Measurements from ENCODE around the gene TMEM87B. TPM values are rescaled to one million over a fixed set of nuclear protein-coding genes. Genes with fewer than 3 reads are reported as not detected.

The TMEM87B gene
- total RNA-seq, 2 experiments from 2014 or later = 22.3 to 24.1 TPM

GRCh38 chr2:112023707-112024106 is 31.4 kb upstream of the TMEM87B start:
- H3K36me3 Mint-ChIP-seq = no peaks in the 10 kb centered on the region
- intact Hi-C loops (cut with micrococcal nuclease) = no loop called here
- no peak overlapping the region for H3K4me3 Mint-ChIP-seq
- H3K27me3 Mint-ChIP-seq = peaks cover 8% of the 10 kb centered on the region
- ChIA-PET POLR2A (no interaction called here), CTCF (no interaction called here)
- no peaks in the 10 kb centered on the region for H3K4me1 Mint-ChIP-seq (ENCODE audit: low read depth)
- no peaks in the 10 kb centered on the region for H3K9me3 Mint-ChIP-seq
- no peak for DNase-seq
- H3K27ac Mint-ChIP-seq = no peak overlapping the region

DNA sequence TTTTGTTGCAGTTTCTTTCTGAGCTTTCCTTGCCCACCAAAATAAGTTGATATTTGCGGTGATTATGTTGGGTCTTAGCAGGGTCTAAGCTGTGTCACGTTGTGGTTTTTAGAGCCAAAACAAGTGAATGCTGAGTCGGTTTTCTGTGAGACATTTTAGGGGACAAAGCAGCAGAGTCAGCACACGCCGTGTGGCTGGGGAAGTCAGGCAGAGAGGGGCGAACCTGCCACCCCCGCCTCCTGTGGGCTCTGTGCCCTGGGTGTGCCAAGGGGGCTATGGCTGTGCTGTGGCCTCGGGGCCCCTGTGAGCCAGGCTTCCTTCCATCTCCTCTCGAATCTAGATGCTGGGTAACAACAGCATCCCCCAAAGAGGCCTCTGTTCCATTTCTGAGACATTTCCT is 30.8 kb upstream of the TMEM87B start:
- Mint-ChIP-seq H3K9me3 (no peaks in the 10 kb centered on the region), H3K27ac (no peak overlapping the region), H3K27me3 (peaks cover 7% of the 10 kb centered on the region), H3K36me3 (no peaks in the 10 kb centered on the region), H3K4me1 (ENCODE audit: low read depth) (no peaks in the 10 kb centered on the region), H3K4me3 (no peak overlapping the region)
- ChIA-PET CTCF (no interaction called here), POLR2A (no interaction called here)
- intact Hi-C loops (cut with micrococcal nuclease) = no loop called here
- no peak for DNase-seq

- no peak overlapping the region for H3K4me3 Mint-ChIP-seq
- ChIA-PET POLR2A (no interaction called here), CTCF (no interaction called here)
- no peaks in the 10 kb centered on the region for H3K9me3 Mint-ChIP-seq
- H3K27ac Mint-ChIP-seq = no peak overlapping the region
- intact Hi-C loops (cut with micrococcal nuclease) = no loop called here
- H3K27me3 Mint-ChIP-seq = peaks cover 8% of the 10 kb centered on the region
- H3K4me1 Mint-ChIP-seq (ENCODE audit: low read depth) = no peaks in the 10 kb centered on the region
- DNase-seq = no peak
- no peaks in the 10 kb centered on the region for H3K36me3 Mint-ChIP-seq
These were observed 30.1 kb upstream of the TMEM87B start for GRCh38 chr2:112024896-112025491.

GRCh38 chr2:112026509-112026908 is 28.6 kb upstream of the TMEM87B start:
- no peak for DNase-seq
- H3K27me3 Mint-ChIP-seq = peaks cover 2% of the 10 kb centered on the region
- no peaks in the 10 kb centered on the region for H3K4me1 Mint-ChIP-seq (ENCODE audit: low read depth)
- CTCF ChIA-PET = no interaction called here
- H3K9me3 Mint-ChIP-seq = no peaks in the 10 kb centered on the region
- POLR2A ChIA-PET = interaction anchor here (0.6 kb wide), 1 partner anchor 10 kb away, joined by 3 read pairs; no protein-coding TSS in a partner anchor
- H3K36me3 Mint-ChIP-seq = no peaks in the 10 kb centered on the region
- intact Hi-C loops (cut with micrococcal nuclease) = no loop called here
- no peak overlapping the region for H3K27ac Mint-ChIP-seq
- H3K4me3 Mint-ChIP-seq = no peak overlapping the region

DNA sequence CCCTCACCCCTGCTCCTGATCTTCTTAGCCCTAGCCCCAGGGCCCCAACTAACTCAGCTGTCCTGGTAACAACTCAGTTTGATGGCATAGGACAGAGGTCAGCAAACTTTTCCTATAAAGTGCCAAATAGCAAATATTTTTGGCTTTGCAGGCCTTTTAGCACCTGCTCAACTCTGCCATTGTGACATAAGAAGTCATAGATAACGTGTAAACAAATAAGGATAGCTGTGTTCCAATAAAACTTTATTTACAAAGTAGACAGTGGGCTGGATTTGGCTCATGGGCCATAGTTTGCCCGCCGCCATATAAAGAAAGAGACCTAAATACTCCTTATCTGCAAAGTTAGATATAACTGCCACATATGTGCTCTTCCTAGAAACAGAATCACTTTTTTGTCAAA is 27.3 kb upstream of the TMEM87B start:
- CTCF ChIA-PET = no interaction called here
- peaks cover 10% of the 10 kb centered on the region for H3K27me3 Mint-ChIP-seq
- POLR2A ChIA-PET = no interaction called here
- no peak for DNase-seq
- no peak overlapping the region for H3K4me3 Mint-ChIP-seq
- no peaks in the 10 kb centered on the region for H3K9me3 Mint-ChIP-seq
- intact Hi-C loops (cut with micrococcal nuclease) = no loop called here
- H3K36me3 Mint-ChIP-seq = no peaks in the 10 kb centered on the region
- no peak overlapping the region for H3K27ac Mint-ChIP-seq
- peaks cover 5% of the 10 kb centered on the region for H3K4me1 Mint-ChIP-seq (ENCODE audit: low read depth)

DNA sequence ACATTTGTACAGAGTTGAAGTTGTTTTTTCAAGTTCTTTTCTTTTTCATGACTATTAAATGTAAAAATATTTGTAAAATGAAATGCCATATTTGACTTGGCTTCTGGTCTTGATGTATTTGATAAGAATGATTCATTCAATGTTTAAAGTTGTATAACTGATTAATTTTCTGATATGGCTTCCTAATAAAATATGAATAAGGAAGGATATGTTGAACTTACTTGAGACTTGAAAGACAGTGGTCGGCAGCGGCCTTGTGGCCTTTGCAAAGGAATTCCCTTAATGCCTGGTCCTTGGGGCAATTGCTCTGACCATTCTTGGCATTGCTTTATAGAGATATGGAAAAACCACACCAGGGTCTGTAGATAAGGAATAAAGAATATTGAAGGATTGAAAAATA is 25.9 kb upstream of the TMEM87B start:
- ChIA-PET POLR2A (no interaction called here), CTCF (no interaction called here)
- Mint-ChIP-seq H3K36me3 (no peaks in the 10 kb centered on the region), H3K9me3 (no peaks in the 10 kb centered on the region), H3K4me3 (no peak overlapping the region), H3K4me1 (ENCODE audit: low read depth) (peaks cover 5% of the 10 kb centered on the region), H3K27ac (no peak overlapping the region), H3K27me3 (peaks cover 11% of the 10 kb centered on the region)
- DNase-seq = no peak
- intact Hi-C loops (cut with micrococcal nuclease) = no loop called here

DNA sequence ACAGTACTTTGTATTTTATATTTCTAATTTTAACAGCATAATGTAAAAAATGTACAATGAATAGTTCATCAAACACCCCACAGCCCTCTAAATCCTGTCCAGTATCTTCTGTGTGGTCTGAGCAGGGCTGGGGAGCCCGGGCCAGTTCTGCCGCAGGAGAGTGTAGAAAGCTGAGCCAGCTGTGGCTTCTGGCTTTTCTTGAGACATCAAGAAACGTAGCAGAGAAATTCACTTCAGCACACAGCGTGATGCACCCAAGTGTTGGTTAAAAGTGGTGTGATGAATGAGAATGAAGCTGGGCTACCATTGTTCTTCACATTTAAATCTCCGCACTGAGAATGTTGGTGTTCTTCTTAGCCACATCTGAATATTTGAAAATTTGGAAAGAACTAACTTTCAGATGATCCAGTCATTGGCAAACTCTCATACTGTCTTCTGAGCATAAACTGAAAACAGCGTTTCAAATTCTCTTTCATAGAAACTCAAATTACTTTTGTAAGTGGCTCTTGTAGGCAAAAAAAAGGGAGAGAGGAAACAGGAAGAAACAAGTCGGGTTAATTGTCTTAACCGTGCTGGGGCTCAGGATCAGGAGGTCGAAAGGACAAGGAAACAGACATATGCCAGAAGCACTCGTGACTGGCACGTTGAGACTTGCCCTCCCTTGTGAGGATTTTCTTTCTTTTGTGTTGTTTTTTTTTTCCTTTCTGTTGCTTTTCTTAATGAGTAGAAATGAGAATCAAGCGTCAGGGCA is 23.4 kb upstream of the TMEM87B start:
- DNase-seq = no peak
- Mint-ChIP-seq H3K4me1 (ENCODE audit: low read depth) (peaks cover 5% of the 10 kb centered on the region), H3K9me3 (peaks cover 11% of the 10 kb centered on the region), H3K4me3 (no peak overlapping the region), H3K27me3 (peaks cover 11% of the 10 kb centered on the region), H3K27ac (no peak overlapping the region), H3K36me3 (no peaks in the 10 kb centered on the region)
- ChIA-PET POLR2A (no interaction called here), CTCF (no interaction called here)
- intact Hi-C loops (cut with micrococcal nuclease) = no loop called here

- ChIA-PET CTCF (no interaction called here), POLR2A (no interaction called here)
- intact Hi-C loops (cut with micrococcal nuclease) = no loop called here
These were observed 22.9 kb upstream of the TMEM87B start for GRCh38 chr2:112032224-112032586.

GRCh38 chr2:112032689-112033465 is 22.2 kb upstream of the TMEM87B start:
- Mint-ChIP-seq H3K4me1 (ENCODE audit: low read depth) (peaks cover 5% of the 10 kb centered on the region), H3K27me3 (peaks cover 11% of the 10 kb centered on the region), H3K4me3 (no peak overlapping the region), H3K36me3 (no peaks in the 10 kb centered on the region), H3K9me3 (peaks cover 11% of the 10 kb centered on the region), H3K27ac (no peak overlapping the region)
- DNase-seq = no peak
- CTCF ChIA-PET = no interaction called here
- POLR2A ChIA-PET = no interaction called here
- intact Hi-C loops (cut with micrococcal nuclease) = no loop called here

More at GRCh38 chr2:112032224-112032586, 22.9 kb upstream of the TMEM87B start:
- Mint-ChIP-seq H3K4me1 (ENCODE audit: low read depth) (peaks cover 5% of the 10 kb centered on the region), H3K36me3 (no peaks in the 10 kb centered on the region), H3K27me3 (peaks cover 11% of the 10 kb centered on the region), H3K9me3 (peaks cover 11% of the 10 kb centered on the region), H3K27ac (no peak overlapping the region), H3K4me3 (no peak overlapping the region)
- DNase-seq = no peak

DNA sequence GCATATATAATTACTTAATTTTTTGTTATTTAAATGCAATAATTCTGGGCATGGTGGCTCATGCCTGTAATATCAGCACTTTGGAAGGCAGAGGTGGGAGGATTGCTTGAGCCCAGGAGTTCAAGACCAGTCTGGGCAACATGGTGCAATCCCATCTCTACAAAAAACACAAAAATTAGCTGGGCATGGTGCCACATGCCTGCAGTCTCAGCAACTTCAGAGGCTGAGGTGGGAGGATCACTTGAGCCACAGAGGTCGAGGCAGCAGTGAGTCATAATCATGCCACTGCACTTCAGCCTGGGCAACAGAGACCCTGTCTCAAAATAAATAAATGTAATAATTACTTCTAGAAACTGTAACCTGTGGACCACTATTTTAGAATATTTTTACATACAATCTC is 21.5 kb upstream of the TMEM87B start:
- Mint-ChIP-seq H3K4me3 (no peak overlapping the region), H3K36me3 (no peaks in the 10 kb centered on the region), H3K27me3 (peaks cover 11% of the 10 kb centered on the region), H3K9me3 (peaks cover 14% of the 10 kb centered on the region), H3K27ac (no peak overlapping the region), H3K4me1 (ENCODE audit: low read depth) (peaks cover 5% of the 10 kb centered on the region)
- no peak for DNase-seq
- ChIA-PET POLR2A (no interaction called here), CTCF (no interaction called here)
- intact Hi-C loops (cut with micrococcal nuclease) = no loop called here

DNA sequence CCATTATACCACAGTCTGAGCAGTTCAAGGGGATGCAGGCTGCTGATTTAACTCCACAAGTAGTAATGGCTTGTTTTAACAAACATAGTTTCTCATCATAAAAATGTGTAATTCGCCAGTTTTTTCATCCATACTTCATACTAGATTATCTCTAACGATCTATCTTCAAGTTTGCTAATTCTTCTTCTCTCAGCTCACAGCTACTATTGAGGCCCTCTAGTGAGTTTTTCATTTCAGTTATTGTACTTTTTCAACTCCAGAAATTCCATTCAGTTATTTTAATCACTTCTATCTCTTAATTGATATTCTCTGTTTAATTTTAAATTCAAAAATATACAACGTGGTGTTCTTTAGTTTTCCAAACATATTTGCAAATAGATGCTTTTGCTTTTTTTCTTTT is 20.1 kb upstream of the TMEM87B start:
- CTCF ChIA-PET = no interaction called here
- H3K27ac Mint-ChIP-seq = no peak overlapping the region
- intact Hi-C loops (cut with micrococcal nuclease) = no loop called here

GRCh38 chr2:112035786-112036185 is 19.3 kb upstream of the TMEM87B start:
- intact Hi-C loops (cut with micrococcal nuclease) = no loop called here
- Mint-ChIP-seq H3K9me3 (peaks cover 19% of the 10 kb centered on the region), H3K4me1 (ENCODE audit: low read depth) (peaks cover 5% of the 10 kb centered on the region), H3K27me3 (peaks cover 9% of the 10 kb centered on the region), H3K36me3 (no peaks in the 10 kb centered on the region), H3K27ac (no peak overlapping the region), H3K4me3 (no peak overlapping the region)
- POLR2A ChIA-PET = interaction anchor here (0.6 kb wide), 1 partner anchor 9 kb away, joined by 3 read pairs; no protein-coding TSS in a partner anchor
- CTCF ChIA-PET = no interaction called here
- no peak for DNase-seq

More for the DNA sequence above, 20.1 kb upstream of the TMEM87B start:
- DNase-seq = no peak
- Mint-ChIP-seq H3K27me3 (peaks cover 9% of the 10 kb centered on the region), H3K4me1 (ENCODE audit: low read depth) (peaks cover 5% of the 10 kb centered on the region), H3K4me3 (no peak overlapping the region), H3K9me3 (peaks cover 18% of the 10 kb centered on the region), H3K36me3 (no peaks in the 10 kb centered on the region)
- POLR2A ChIA-PET = no interaction called here

Measured in activated CD4-positive, alpha-beta memory T cell treated with anti-CD3 and anti-CD28 coated beads for 36 hours (primary cell).